Muscle layer of colon (tissue), 2 donors: ENCODE data around the gene FAM222A.

Source experiments
- H3K27ac ChIP-seq: one replicate; pipeline ENCODE4 v1.7.0; 2013; ENCODE audit warnings: low read depth, mild to moderate bottlenecking, low read length, moderate library complexity
- H3K27me3 ChIP-seq, 2 donors: one replicate each; pipeline ENCODE4 v1.7.0; 2013; ENCODE audit warnings: low read length in 2 of 2, mild to moderate bottlenecking in 2 of 2; ENCODE audit not compliant: insufficient read depth in 2 of 2, control insufficient read depth in 1 of 2
- H3K36me3 ChIP-seq: one replicate; pipeline ENCODE4 v1.7.0; 2013; ENCODE audit warnings: mild to moderate bottlenecking, low read length; ENCODE audit not compliant: insufficient read depth
- H3K4me1 ChIP-seq: one replicate; pipeline ENCODE4 v1.7.0; 2013; ENCODE audit warnings: mild to moderate bottlenecking, low read length; ENCODE audit not compliant: insufficient read depth
- H3K4me3 ChIP-seq, 2 donors: one replicate each; pipeline ENCODE4 v1.7.0; 2013; ENCODE audit warnings: low read length in 2 of 2, low read depth in 1 of 2, mild to moderate bottlenecking in 1 of 2, moderate library complexity in 1 of 2
- H3K9ac ChIP-seq: one replicate; pipeline ENCODE4 v1.7.0; 2013; ENCODE audit warnings: low read length
- H3K9me3 ChIP-seq: one replicate; pipeline ENCODE4 v1.7.0; 2013; ENCODE audit warnings: mild to moderate bottlenecking, low read length
- donor health status: abdominal sarcoma.
- donor health status: Adenocarcinoma of cecum.

The FAM222A gene

DNA sequence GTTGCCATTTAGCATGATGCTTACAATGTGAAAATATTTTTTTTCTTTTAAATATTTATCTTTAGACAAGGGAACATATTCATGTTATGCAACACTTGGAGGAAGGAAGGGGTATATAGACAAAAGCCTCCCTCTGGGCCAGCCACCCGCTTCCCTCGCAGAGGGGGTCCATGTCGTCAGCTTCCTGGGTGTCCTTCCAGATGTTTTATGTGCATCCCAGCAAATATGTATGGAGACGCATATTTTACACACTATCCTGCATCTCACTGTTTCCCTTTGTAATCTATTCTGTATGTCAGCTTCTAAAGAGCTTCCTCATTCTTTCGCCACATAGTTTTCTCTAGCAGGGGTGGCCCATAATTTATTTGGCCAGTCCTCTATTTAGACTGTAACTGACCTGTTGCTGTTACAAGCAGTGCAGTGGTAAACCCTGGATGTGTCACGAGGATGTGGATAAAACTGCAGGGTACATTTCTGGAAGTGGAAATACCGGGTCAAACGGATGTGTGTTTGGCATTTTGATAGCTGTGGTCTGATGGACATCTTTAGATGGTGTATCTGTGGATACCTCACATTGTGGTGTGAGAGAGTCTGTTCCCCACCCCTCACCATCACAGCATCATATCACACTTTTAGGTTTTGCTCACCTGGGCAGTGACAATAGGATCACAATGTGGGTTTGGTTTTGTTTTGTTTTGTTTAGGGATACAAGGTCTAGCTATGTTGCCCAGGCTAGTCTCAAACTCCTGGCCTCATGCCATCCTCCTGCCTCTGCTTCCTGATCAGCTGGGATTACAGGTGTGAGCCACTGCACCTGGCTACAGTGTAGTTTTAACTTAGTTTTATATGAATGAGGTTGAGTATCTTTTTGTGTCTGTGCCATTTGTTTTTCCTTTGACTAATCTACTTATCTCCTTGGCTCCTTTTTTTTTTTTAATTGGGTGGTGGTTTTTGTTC lies 31.6 kb downstream of the FAM222A start:
- Histone ChIP-seq H3K4me3 (no peak overlapping the region), H3K27me3 (no peaks in the 10 kb centered on the region), H3K36me3 (no peaks in the 10 kb centered on the region), H3K4me1 (no peaks in the 10 kb centered on the region), H3K27ac (no peak overlapping the region), H3K9me3 (no peaks in the 10 kb centered on the region), H3K9ac (no peak overlapping the region)

DNA sequence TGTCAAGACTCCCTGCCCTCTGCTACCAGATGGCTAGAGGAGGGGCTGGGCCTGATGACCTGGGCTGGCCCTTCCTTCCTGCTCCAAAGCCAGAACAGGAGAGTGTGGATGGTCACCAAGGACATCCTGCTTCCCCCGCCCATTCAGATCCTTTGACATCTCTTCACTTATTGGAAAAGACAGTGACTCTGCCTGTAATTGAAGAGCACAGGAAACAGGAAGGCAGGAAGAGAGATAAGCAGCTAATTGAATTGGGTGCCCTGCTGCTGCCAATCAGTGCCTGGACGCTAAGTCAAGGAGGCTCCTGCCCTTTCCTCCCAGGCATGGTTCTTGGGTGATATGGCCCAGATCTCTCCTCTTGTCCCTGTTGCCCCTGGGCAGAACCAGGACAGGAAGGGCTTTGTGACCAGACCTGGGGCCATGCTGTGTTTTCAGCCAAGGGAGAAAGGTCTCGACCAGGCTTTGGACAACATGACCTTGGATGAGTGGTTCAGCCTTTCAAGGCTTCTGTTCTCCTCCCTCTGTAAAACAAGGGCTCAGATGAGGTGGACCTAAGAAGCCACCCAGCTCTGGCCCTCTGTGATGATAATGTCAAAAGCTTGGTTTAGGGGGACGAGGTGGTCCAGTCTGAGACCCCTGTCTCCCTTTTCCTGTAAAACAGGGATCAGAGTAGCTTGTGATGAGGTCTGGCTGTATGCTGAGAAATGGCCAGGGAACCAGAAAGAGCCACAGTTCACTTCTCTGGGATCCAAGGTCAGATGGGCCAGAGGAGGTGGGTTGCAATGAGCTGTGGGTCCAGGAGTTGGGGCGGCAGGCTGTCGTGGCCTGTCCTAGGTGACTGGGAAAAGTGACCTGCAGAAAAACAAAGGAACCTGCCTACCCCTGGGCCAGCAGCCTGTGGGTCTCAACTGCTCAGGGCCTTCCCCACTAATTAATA lies 38.8 kb downstream of the FAM222A start:
- H3K4me1 ChIP-seq = no peaks in the 10 kb centered on the region
- no peak overlapping the region for H3K27ac ChIP-seq
- H3K9me3 ChIP-seq = no peaks in the 10 kb centered on the region
- no peaks in the 10 kb centered on the region for H3K36me3 ChIP-seq
- H3K4me3 ChIP-seq = no peak overlapping the region
- H3K9ac ChIP-seq = no peak overlapping the region
- H3K27me3 ChIP-seq = no peaks in the 10 kb centered on the region

DNA sequence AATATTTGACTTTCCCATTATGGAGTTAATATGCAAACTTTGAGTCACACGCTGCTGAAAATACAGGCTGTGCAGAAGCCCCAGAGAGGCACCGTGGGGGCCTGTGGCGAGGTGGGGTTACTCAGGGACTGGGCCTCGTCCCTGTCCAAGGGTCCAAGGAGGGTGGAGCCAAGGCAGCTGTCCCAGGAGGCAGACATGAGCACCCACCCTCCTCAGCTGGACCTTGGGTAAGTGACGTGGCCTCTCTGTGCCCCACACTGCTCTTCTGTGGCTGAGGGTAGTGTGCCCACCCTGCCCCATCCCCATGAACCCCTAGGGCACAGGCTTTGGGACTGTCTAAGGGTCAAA lies 39.4 kb downstream of the FAM222A start:
- no peaks in the 10 kb centered on the region for H3K36me3 ChIP-seq
- no peak overlapping the region for H3K9ac ChIP-seq
- no peaks in the 10 kb centered on the region for H3K9me3 ChIP-seq
- no peaks in the 10 kb centered on the region for H3K4me1 ChIP-seq
- H3K27me3 ChIP-seq = no peaks in the 10 kb centered on the region
- no peak overlapping the region for H3K4me3 ChIP-seq
- H3K27ac ChIP-seq = no peak overlapping the region

DNA sequence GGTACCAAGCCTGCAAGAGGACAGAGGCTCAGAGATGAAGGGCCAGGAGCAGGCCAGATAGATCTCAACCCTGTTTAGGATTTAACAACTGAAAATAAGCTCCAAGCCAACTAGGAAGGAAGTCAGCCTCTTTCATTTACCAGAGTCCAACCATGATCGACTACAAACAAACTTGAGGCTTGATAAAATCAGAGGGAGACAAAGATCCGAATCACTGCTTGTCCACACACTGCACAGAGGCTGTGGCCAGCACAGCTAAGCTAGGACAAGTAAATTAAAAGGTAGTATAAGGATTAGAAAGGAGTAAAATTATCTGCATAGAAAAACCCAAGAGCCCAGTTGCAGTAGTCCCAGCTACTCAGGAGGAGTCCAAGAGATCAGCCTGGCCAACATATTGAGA lies 40.3 kb downstream of the FAM222A start:
- H3K4me1 ChIP-seq = peaks cover 2% of the 10 kb centered on the region
- no peak overlapping the region for H3K4me3 ChIP-seq
- H3K27me3 ChIP-seq = no peaks in the 10 kb centered on the region
- no peaks in the 10 kb centered on the region for H3K36me3 ChIP-seq
- H3K9me3 ChIP-seq = no peaks in the 10 kb centered on the region
- no peak overlapping the region for H3K27ac ChIP-seq
- no peak overlapping the region for H3K9ac ChIP-seq

DNA sequence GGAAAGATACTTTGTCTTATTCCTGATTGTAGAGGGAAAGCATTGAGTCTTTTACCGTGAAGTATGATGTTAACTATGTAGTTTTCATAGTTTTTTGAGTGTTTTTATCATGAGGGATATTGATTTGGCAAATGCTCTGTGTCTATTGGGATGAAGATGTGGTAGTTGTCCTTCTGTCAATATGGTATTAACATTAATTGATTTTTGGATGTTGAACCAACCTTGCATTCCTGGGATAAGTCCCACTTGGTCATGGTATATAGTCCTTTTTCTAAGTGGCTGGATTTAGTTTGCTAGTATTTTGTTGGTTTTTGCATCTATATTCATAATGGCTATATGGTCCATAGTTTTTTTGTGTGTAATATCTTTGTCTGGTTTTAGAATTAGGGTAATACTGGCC lies 42.8 kb downstream of the FAM222A start:
- Histone ChIP-seq H3K4me1 (peaks cover 18% of the 10 kb centered on the region), H3K27me3 (no peaks in the 10 kb centered on the region), H3K27ac (no peak overlapping the region), H3K4me3 (no peak overlapping the region), H3K9ac (no peak overlapping the region), H3K9me3 (no peaks in the 10 kb centered on the region), H3K36me3 (no peaks in the 10 kb centered on the region)

DNA sequence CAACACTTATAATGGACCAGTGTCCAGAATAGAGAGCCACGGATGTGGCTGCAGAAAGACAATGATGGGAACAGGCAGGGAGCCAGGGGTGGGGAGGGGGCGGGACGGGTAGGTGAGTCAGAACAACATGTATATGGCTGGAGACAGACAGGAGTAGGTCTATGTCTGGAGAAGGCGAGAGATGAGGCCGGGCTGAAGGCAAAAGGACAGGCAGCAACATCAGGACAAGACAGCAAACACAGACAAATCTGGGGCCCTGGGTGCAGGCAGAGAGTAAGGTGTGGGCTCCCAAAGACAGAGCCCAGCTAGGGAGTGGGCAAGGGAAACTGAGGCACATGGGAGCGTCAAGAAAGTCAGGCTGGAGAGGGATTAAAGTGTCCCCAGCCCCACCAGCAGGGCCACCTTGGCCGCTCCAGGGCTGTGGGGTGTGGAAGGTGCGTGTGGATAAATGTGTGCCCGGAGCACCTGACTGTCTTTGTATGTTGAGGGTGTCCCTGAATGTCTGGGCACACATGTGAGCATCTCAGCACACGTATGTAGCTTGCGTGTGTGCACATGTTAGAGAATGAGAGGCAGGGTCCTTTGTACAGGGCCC lies 44.1 kb downstream of the FAM222A start:
- H3K36me3 ChIP-seq = no peaks in the 10 kb centered on the region
- H3K4me1 ChIP-seq = peaks cover 18% of the 10 kb centered on the region
- no peaks in the 10 kb centered on the region for H3K9me3 ChIP-seq
- H3K27me3 ChIP-seq = no peaks in the 10 kb centered on the region
- no peak overlapping the region for H3K4me3 ChIP-seq
- H3K9ac ChIP-seq = no peak overlapping the region
- no peak overlapping the region for H3K27ac ChIP-seq

DNA sequence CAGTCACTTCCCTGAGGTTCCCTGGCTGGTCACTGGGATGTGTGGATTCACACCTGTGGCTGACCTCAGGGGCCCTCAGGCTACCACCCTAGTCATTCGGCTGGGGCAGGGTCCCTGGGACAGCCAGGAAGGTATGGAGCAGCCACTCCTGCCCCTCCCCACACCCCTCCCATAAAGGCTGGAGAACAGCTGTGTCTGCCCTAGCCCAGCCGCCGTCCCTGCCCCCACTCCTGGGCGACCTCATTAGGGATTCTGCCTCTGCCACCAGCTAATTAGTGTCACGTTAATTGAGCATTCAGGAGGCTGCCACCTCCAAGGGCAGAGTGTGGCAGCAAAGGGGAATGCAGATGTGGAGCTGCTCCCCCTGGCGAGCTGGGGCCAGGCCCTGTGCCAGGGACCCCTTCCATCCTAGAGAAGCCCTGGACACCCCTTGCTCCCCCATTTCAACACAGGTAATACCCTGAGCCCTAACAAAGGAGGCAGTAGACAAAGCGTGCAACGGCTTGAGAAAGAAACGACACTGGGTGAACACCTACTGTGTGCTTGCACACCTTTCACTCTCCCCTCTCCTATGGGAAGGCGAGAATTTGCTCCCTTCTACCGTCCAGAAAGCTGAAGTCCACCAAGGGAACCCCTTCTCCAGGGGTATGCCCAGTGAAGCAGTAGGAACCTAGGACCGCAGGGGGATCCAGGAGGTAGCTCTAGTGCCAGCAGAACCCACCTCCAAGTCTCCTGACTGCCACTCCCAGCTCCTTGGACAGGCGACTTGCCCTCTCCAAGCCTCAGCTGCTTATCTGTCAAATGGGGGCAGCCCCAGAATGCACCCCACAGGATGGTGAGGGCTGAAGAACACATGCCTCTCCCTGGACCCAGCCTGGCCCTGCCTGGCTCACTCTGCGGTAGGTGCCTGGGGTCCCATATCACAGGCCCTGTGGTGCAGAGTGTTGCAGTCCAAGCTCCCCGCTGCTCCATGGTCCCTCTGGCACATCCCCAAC lies 45.1 kb downstream of the FAM222A start:
- no peaks in the 10 kb centered on the region for H3K36me3 ChIP-seq
- no peak overlapping the region for H3K4me3 ChIP-seq
- no peak overlapping the region for H3K9ac ChIP-seq
- no peaks in the 10 kb centered on the region for H3K9me3 ChIP-seq
- H3K27ac ChIP-seq = no peak overlapping the region
- peaks cover 18% of the 10 kb centered on the region for H3K4me1 ChIP-seq
- no peaks in the 10 kb centered on the region for H3K27me3 ChIP-seq

DNA sequence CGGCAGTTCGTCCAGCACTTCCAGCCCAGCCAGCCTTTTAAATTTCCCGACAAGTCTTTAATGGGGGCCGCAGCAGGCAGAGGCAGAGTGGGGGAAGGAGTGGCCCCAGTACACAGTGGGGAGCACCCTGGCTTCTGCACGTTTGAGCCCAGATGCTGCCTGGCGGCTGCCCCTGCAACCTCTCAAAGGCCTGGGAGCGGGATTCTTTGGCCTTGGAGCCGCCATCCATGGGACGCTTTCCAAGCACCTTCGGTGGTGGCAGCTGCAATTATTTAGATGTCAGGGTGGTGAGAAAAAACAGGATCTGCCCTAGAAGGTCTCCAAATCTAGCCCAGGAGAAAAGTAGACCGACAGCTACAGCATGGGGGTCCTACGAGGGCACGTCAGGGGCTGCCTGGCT lies 46.0 kb downstream of the FAM222A start:
- no peaks in the 10 kb centered on the region for H3K9me3 ChIP-seq
- H3K4me1 ChIP-seq = peaks cover 18% of the 10 kb centered on the region
- no peak overlapping the region for H3K27ac ChIP-seq
- no peak overlapping the region for H3K4me3 ChIP-seq
- no peaks in the 10 kb centered on the region for H3K36me3 ChIP-seq
- H3K27me3 ChIP-seq = no peaks in the 10 kb centered on the region
- no peak overlapping the region for H3K9ac ChIP-seq

DNA sequence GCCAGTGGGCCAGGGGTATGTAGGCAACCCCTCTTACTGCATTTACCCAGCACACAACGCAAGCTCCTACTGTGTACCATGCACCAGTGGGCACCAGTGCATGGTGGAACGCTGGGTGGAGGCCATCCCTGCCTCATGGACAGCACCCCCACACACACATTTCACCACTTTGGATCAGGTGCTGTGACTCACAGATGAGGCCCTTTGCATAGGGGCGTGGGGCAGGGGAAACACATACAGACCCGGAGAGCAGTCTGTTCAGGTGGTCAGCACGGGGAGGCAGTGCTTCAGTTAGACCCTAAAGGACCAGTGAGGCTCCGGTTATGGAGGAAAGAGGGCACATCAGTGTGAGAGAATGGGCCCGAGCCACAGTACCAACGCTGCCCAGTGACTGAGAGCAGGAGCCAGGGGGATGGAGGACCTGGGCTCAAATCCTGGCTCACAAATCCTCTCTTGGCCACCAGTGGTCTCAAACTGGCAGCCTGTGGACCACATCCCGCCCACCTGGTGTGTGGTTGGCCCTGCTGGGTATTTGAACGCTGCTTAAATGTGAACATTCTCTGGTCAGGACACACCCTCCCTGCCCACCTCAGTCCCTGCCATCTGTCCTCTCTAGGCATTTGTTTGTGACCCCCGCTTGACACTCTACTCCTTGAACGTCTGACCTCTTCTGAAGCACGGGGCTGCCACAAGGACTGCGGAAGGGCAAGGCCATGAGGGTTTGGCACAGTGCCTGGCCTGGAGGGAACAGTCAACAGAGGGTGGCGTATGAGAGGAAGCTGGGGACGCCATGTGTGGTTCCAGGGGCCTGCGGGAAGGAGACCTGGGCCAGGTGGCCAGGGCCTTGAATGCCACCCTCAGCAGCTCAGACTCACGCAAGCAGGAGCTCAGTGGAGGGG lies 46.7 kb downstream of the FAM222A start:
- H3K9me3 ChIP-seq = no peaks in the 10 kb centered on the region
- no peaks in the 10 kb centered on the region for H3K27me3 ChIP-seq
- H3K4me1 ChIP-seq = peaks cover 18% of the 10 kb centered on the region
- no peak overlapping the region for H3K9ac ChIP-seq
- H3K27ac ChIP-seq = no peak overlapping the region
- no peaks in the 10 kb centered on the region for H3K36me3 ChIP-seq
- H3K4me3 ChIP-seq = no peak overlapping the region
